ENCODE data around the gene ESRRB. TPM values are rescaled to one million over a fixed set of nuclear protein-coding genes. Genes with fewer than 3 reads are reported as not detected.

ESRRB gene
- total and polyA plus RNA-seq, 9 donors, result 0.07 to 0.40 TPM; not detected in 7

GRCh38 chr14:76382495-76382832 is 6.5 kb downstream of the ESRRB start:
- Histone ChIP-seq H3K4me1 (ENCODE audit: insufficient read depth) (no peaks in the 10 kb centered on the region), H3K4me3 (no peak overlapping the region), H3K9me3 (no peaks in the 10 kb centered on the region), H3K36me3 (no peaks in the 10 kb centered on the region), H3K27me3 (no peaks in the 10 kb centered on the region), H3K27ac (no peak overlapping the region)
- WGBS, 3 donors, result 33 to 49% (median 43%) methylated on average over 1 of the region's 1 CpG
- TF ChIP-seq POLR2A (IDR thresholded peaks at IDR 0.05) (no peak), EP300 (IDR thresholded peaks at IDR 0.05) (no peak)
- TF ChIP-seq, protein P1, sequence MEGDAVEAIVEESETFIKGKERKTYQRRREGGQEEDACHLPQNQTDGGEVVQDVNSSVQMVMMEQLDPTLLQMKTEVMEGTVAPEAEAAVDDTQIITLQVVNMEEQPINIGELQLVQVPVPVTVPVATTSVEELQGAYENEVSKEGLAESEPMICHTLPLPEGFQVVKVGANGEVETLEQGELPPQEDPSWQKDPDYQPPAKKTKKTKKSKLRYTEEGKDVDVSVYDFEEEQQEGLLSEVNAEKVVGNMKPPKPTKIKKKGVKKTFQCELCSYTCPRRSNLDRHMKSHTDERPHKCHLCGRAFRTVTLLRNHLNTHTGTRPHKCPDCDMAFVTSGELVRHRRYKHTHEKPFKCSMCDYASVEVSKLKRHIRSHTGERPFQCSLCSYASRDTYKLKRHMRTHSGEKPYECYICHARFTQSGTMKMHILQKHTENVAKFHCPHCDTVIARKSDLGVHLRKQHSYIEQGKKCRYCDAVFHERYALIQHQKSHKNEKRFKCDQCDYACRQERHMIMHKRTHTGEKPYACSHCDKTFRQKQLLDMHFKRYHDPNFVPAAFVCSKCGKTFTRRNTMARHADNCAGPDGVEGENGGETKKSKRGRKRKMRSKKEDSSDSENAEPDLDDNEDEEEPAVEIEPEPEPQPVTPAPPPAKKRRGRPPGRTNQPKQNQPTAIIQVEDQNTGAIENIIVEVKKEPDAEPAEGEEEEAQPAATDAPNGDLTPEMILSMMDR (IDR thresholded peaks at IDR 0.05), result no peak
- DNase-seq, result no peak
- intact Hi-C loops (cut with DNase I), result no loop called here

DNA sequence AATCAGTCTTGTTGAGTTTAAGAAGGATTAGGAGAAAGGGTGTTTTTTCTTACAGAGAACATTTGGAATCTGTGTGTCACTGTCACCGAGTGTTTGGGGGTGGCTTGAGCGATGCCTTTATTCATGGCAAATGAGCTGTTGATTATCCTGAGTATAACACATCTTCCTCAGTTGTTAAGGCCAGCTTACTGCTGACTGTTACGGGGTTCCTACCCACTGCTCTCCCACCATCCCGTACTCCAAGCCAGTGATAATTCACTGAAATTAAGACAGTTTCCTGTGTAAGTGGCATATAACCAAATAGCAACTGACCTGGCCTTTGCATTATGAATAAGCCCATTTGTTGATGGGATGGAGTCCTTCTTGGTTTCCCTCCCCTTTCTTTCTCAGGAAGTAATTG is 9.5 kb downstream of the ESRRB start:
- intact Hi-C loops (cut with DNase I), result no loop called here
- no peaks in the 10 kb centered on the region for H3K9me3 ChIP-seq
- no peaks in the 10 kb centered on the region for H3K27me3 ChIP-seq
- H3K4me1 ChIP-seq (ENCODE audit: insufficient read depth), result no peaks in the 10 kb centered on the region
- WGBS, 3 donors, result 59 to 71% (median 66%) methylated on average over 4 of the region's 4 CpGs
- no peaks in the 10 kb centered on the region for H3K36me3 ChIP-seq
- TF ChIP-seq POLR2A (IDR thresholded peaks at IDR 0.05), result no peak
- TF ChIP-seq, protein P1 (IDR thresholded peaks at IDR 0.05), result no peak
- no peak for TF ChIP-seq EP300 (IDR thresholded peaks at IDR 0.05)
- no peak overlapping the region for H3K27ac ChIP-seq
- DNase-seq, result no peak
- no peak overlapping the region for H3K4me3 ChIP-seq

DNA sequence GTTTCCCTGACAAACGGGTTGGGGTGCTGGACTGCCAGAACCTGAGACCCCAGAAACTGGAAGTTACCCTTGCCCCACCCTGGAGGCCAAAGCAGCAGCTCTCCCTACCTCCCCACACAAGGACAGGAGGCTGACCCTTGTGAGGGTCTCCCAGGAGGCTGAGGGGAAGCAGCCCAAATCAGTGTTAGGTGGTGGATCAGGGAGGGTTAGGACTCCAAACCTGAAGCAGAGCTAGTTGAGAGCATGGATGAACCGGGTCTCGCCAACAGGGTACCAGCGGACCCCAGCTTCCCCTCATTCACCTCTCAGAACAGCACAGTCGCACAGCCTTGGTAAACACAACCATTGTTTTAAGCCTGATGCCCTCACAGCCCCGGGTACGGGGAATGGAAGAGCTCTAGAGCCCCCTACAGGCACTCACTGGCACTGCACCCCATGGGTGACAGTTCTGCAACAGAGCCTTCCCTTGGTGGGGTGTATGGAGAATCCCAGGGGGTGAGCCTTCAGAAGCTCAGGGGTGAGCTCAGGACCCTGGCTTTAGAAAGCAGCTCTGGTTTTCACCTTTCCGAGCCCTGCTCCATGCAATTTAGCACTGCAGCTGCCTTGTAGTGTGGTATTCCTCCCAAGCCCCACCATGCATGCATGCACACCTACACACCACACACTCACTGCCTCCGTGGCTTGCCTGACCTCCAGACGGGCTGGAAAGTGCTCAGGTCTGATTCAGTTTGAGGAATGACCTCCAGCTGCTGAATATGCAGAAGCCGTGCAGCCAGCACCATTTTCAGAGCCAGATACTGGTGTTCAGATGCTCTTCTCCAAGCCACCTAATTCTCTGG is 11.2 kb downstream of the ESRRB start:
- Histone ChIP-seq H3K4me3 (no peak overlapping the region), H3K9me3 (no peaks in the 10 kb centered on the region), H3K36me3 (no peaks in the 10 kb centered on the region), H3K27ac (no peak overlapping the region), H3K27me3 (no peaks in the 10 kb centered on the region), H3K4me1 (ENCODE audit: insufficient read depth) (no peaks in the 10 kb centered on the region)
- DNase-seq, result peak in 4 of 5 donors; percentile 21 to 51 (median 36)
- 15 to 35% (median 15%) methylated on average over 11 of the region's 11 CpGs for WGBS, 3 donors
- TF ChIP-seq, protein P1 (IDR thresholded peaks at IDR 0.05), result peak in 1 of 3 donors; percentile 32
- TF ChIP-seq EP300 (IDR thresholded peaks at IDR 0.05) (no peak), POLR2A (IDR thresholded peaks at IDR 0.05) (no peak)
- intact Hi-C loops (cut with DNase I), result no loop called here

- TF ChIP-seq, protein P1 (IDR thresholded peaks at IDR 0.05), result no peak
- TF ChIP-seq EP300 (IDR thresholded peaks at IDR 0.05) (no peak), POLR2A (IDR thresholded peaks at IDR 0.05) (no peak)
- Histone ChIP-seq H3K4me1 (ENCODE audit: insufficient read depth) (no peaks in the 10 kb centered on the region), H3K4me3 (no peak overlapping the region), H3K36me3 (no peaks in the 10 kb centered on the region), H3K9me3 (no peaks in the 10 kb centered on the region), H3K27ac (no peak overlapping the region), H3K27me3 (no peaks in the 10 kb centered on the region)
- intact Hi-C loops (cut with DNase I), result no loop called here
- DNase-seq, result no peak
- 78 to 87% (median 83%) methylated on average over 9 of the region's 9 CpGs for WGBS, 3 donors
Observed at GRCh38 chr14:76389841-76390240, 13.9 kb downstream of the ESRRB start.

All from ovary (tissue), 9 donors.